Suprapubic skin (tissue), 3 donors: ENCODE data around the gene KNTC1.

ENCODE experiments used
- POLR2A ChIP-seq, 2 donors: fragments of 450-650 bp; IDR thresholded peaks; one replicate each; pipeline ENCODE4 v1.6.1; 2017; ENCODE audit warnings: antibody characterized with exemption in 2 of 2, mild to moderate bottlenecking in 2 of 2, moderate library complexity in 2 of 2
- TF ChIP-seq, protein P1 (sequence below), 2 donors: fragments of 200-600 bp in 1 of 2; fragments of 450-650 bp in 1 of 2; sonication (generic) in 1 of 2; IDR thresholded peaks; one replicate each; pipeline ENCODE4 v1.5.1; 2016 to 2019; ENCODE audit warnings: antibody characterized with exemption in 2 of 2, mild to moderate bottlenecking in 1 of 2, moderate library complexity in 1 of 2

- TF ChIP-seq, protein P1, sequence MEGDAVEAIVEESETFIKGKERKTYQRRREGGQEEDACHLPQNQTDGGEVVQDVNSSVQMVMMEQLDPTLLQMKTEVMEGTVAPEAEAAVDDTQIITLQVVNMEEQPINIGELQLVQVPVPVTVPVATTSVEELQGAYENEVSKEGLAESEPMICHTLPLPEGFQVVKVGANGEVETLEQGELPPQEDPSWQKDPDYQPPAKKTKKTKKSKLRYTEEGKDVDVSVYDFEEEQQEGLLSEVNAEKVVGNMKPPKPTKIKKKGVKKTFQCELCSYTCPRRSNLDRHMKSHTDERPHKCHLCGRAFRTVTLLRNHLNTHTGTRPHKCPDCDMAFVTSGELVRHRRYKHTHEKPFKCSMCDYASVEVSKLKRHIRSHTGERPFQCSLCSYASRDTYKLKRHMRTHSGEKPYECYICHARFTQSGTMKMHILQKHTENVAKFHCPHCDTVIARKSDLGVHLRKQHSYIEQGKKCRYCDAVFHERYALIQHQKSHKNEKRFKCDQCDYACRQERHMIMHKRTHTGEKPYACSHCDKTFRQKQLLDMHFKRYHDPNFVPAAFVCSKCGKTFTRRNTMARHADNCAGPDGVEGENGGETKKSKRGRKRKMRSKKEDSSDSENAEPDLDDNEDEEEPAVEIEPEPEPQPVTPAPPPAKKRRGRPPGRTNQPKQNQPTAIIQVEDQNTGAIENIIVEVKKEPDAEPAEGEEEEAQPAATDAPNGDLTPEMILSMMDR (IDR thresholded peaks at IDR 0.05), result no peak
- no peak for TF ChIP-seq POLR2A (IDR thresholded peaks at IDR 0.05)
Observed at GRCh38 chr12:122560138-122560537, 33.1 kb downstream of the KNTC1 start.
